Large intestine (tissue), 3 donors: Measurements from ENCODE around the gene SCAF4. TPM values are rescaled to one million over a fixed set of nuclear protein-coding genes. Genes with fewer than 3 reads are reported as not detected.
"Not testable (repeated sequence)": the region's sequence is repeated elsewhere in the genome, so short reads cannot be mapped to it uniquely, and the experiment has no call there.

Experiments used
- DNase-seq, 2 donors: peaks; one replicate each; pipeline versions ENCODE4 v3.0.0 to v3.0.0-alpha.2; 2013
- H3K27ac ChIP-seq: one replicate; pipeline ENCODE4 v1.5.1; 2013; ENCODE audit warnings: low read length
- H3K27me3 ChIP-seq: 2 replicates; pipeline ENCODE4 v1.6.1; 2013; ENCODE audit warnings: low read length; ENCODE audit not compliant: control insufficient read depth, insufficient read depth
- H3K36me3 ChIP-seq: 2 replicates; pipeline ENCODE4 v1.6.1; 2013; ENCODE audit warnings: low read length; ENCODE audit not compliant: control insufficient read depth, insufficient read depth
- H3K4me1 ChIP-seq: one replicate; pipeline ENCODE4 v1.6.1; 2013; ENCODE audit warnings: low read length; ENCODE audit not compliant: control insufficient read depth, insufficient read depth
- H3K4me3 ChIP-seq: one replicate; pipeline ENCODE4 v1.5.1; 2013; ENCODE audit warnings: low read length
- H3K9me3 ChIP-seq: one replicate; pipeline ENCODE4 v1.6.1; 2013; ENCODE audit warnings: mild to moderate bottlenecking, low read depth, low read length, moderate library complexity; ENCODE audit not compliant: control insufficient read depth
- WGBS: methylation state at CpG from one replicate; pipeline ENCODE4 v1.1.5; 2013; ENCODE audit warnings: low lambda C conversion rate; ENCODE audit not compliant: insufficient coverage; 5-methylcytosine and 5-hydroxymethylcytosine counted together
- polyA plus RNA-seq: library from polyadenylated mRNA; unstranded; fragments of 120-200 nt; gene quantifications from one replicate; pipeline ENCODE4 v1.2.1, GENCODE V29; 2013

Gene SCAF4
- polyA plus RNA-seq, 1 donor: 45.5 TPM

DNA sequence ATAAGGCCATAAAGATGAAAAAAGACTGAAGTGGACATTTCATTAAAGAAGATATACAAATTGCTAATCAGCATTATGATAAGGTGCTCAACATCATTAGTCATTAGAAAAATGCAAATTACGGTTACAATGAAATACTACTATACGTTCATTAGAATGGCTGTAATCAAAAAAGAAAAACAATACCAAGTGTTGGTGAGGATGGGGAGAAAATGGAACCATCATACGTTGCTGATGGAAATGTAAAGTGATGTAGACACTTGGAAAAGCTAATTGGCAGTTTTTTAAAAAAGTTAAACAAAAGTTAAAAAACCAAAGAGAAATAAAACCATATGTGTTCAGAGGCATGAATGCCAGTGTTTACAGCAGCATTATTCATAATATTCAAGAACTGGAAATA lies 81.0 kb downstream of the SCAF4 start:
- Histone ChIP-seq H3K9me3 (no peaks in the 10 kb centered on the region), H3K4me3 (no peak overlapping the region), H3K27me3 (no peaks in the 10 kb centered on the region), H3K27ac (no peak overlapping the region), H3K36me3 (no peaks in the 10 kb centered on the region), H3K4me1 (no peaks in the 10 kb centered on the region)
- 95% methylated on average over 3 of the region's 3 CpGs for WGBS
- DNase-seq: no peak

DNA sequence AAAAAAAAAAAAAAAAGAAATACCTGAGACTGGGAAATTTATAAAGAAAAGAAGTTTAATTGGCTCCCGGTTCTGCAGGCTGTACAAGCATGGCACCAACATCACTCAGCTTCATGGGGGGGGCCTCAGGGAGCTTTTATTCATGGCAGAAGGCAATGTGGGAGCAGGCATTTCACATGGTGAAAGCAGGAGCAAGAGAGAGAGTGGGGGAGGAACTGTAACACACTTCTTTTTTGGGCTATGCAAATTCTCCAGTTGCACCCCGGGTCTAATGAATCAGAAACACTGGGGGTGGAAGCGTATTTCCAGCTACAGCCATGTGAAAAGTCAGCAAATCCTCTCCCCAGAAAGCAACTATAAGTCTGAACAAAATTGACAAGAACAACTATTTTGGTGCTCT lies 84.3 kb downstream of the SCAF4 start:
- H3K27me3 ChIP-seq: no peaks in the 10 kb centered on the region
- H3K9me3 ChIP-seq: no peaks in the 10 kb centered on the region
- H3K4me3 ChIP-seq: no peak overlapping the region
- no CpG with 5 or more reads among the region's 3 CpGs for WGBS
- H3K27ac ChIP-seq: no peak overlapping the region
- H3K36me3 ChIP-seq: no peaks in the 10 kb centered on the region
- DNase-seq: no peak
- H3K4me1 ChIP-seq: no peaks in the 10 kb centered on the region

GRCh38 chr21:31644643-31645042 lies 87.3 kb downstream of the SCAF4 start:
- DNase-seq: peak; percentile 37 to 79
- no peak overlapping the region for H3K27ac ChIP-seq
- WGBS: no CpG with 5 or more reads among the region's 4 CpGs

GRCh38 chr21:31641416-31641922 lies 90.4 kb downstream of the SCAF4 start:
- WGBS: no CpG with 5 or more reads among the region's 12 CpGs
- Histone ChIP-seq H3K27ac (no peak overlapping the region), H3K27me3 (no peaks in the 10 kb centered on the region), H3K9me3 (no peaks in the 10 kb centered on the region), H3K4me1 (no peaks in the 10 kb centered on the region), H3K36me3 (no peaks in the 10 kb centered on the region), H3K4me3 (no peak overlapping the region)
- DNase-seq: no peak

More at GRCh38 chr21:31644643-31645042, 87.3 kb downstream of the SCAF4 start:
- Histone ChIP-seq H3K4me3 (no peak overlapping the region), H3K27me3 (no peaks in the 10 kb centered on the region), H3K4me1 (no peaks in the 10 kb centered on the region), H3K9me3 (no peaks in the 10 kb centered on the region), H3K36me3 (no peaks in the 10 kb centered on the region)

- 75% methylated on average over 2 of the region's 2 CpGs for WGBS
- DNase-seq: no peak
- no peak overlapping the region for H3K27ac ChIP-seq
- no peaks in the 10 kb centered on the region for H3K9me3 ChIP-seq
- H3K4me3 ChIP-seq: no peak overlapping the region
- no peaks in the 10 kb centered on the region for H3K27me3 ChIP-seq
- H3K36me3 ChIP-seq: no peaks in the 10 kb centered on the region
- no peaks in the 10 kb centered on the region for H3K4me1 ChIP-seq
These were observed 95.0 kb downstream of the SCAF4 start for GRCh38 chr21:31636874-31637273.

- Histone ChIP-seq H3K9me3 (no peaks in the 10 kb centered on the region), H3K36me3 (no peaks in the 10 kb centered on the region), H3K4me3 (no peak overlapping the region), H3K4me1 (no peaks in the 10 kb centered on the region), H3K27ac (no peak overlapping the region), H3K27me3 (no peaks in the 10 kb centered on the region)
- no peak for DNase-seq
- no CpG with 5 or more reads among the region's 3 CpGs for WGBS
These were observed 96.9 kb downstream of the SCAF4 start for GRCh38 chr21:31634993-31635392.

GRCh38 chr21:31631881-31632280 lies 100.0 kb downstream of the SCAF4 start:
- H3K36me3 ChIP-seq, H3K27ac ChIP-seq, H3K27me3 ChIP-seq, DNase-seq, H3K9me3 ChIP-seq, H3K4me3 ChIP-seq, H3K4me1 ChIP-seq: not testable (repeated sequence)
- WGBS: 83% methylated on average over 1 of the region's 6 CpGs

- H3K27ac ChIP-seq: no peak overlapping the region
- WGBS: 75% methylated on average over 5 of the region's 8 CpGs
- no peak for DNase-seq
- H3K4me3 ChIP-seq: no peak overlapping the region
- H3K36me3 ChIP-seq: no peaks in the 10 kb centered on the region
- no peaks in the 10 kb centered on the region for H3K27me3 ChIP-seq
- no peaks in the 10 kb centered on the region for H3K9me3 ChIP-seq
- no peaks in the 10 kb centered on the region for H3K4me1 ChIP-seq
These were observed 101.8 kb downstream of the SCAF4 start for GRCh38 chr21:31629972-31630711.

GRCh38 chr21:31624961-31625491 lies 106.9 kb downstream of the SCAF4 start:
- Histone ChIP-seq H3K4me3 (no peak overlapping the region), H3K9me3 (no peaks in the 10 kb centered on the region), H3K27ac (no peak overlapping the region), H3K4me1 (no peaks in the 10 kb centered on the region), H3K27me3 (no peaks in the 10 kb centered on the region), H3K36me3 (no peaks in the 10 kb centered on the region)
- DNase-seq: no peak
- no CpG with 5 or more reads among the region's 11 CpGs for WGBS

DNA sequence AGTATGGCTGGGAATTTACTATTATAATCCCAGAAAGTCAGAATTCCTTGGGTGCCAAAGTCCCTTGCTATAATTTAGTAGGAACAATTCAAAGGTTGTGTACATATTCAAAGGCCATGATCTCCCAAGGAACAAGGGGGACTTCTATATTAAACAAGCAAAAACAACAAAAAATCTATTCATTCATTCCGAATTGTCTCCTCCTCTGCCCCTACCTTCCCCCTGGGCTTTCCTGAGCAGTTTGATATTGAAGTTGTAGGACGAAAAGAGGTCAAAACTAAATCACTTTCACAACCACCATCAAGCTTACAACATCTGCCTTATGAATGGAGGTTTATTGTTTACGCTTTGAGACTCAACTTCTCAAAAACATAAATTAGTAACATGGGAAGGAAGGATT lies 107.7 kb downstream of the SCAF4 start:
- 63% methylated on average over 2 of the region's 3 CpGs for WGBS
- H3K4me3 ChIP-seq: no peak overlapping the region
- H3K27me3 ChIP-seq: no peaks in the 10 kb centered on the region
- no peak overlapping the region for H3K27ac ChIP-seq
- H3K4me1 ChIP-seq: no peaks in the 10 kb centered on the region
- no peaks in the 10 kb centered on the region for H3K36me3 ChIP-seq
- DNase-seq: no peak
- no peaks in the 10 kb centered on the region for H3K9me3 ChIP-seq

- no peaks in the 10 kb centered on the region for H3K9me3 ChIP-seq
- H3K4me3 ChIP-seq: no peak overlapping the region
- H3K27ac ChIP-seq: no peak overlapping the region
- 75% methylated on average over 2 of the region's 6 CpGs for WGBS
- DNase-seq: no peak
- H3K27me3 ChIP-seq: no peaks in the 10 kb centered on the region
- H3K4me1 ChIP-seq: no peaks in the 10 kb centered on the region
- H3K36me3 ChIP-seq: no peaks in the 10 kb centered on the region
These were observed 108.3 kb downstream of the SCAF4 start for GRCh38 chr21:31623664-31624063.
